Measurements from ENCODE around the gene ATG4B.
"Not testable (repeated sequence)": the region's sequence is repeated elsewhere in the genome, so short reads cannot be mapped to it uniquely, and the experiment has no call there.

Gene ATG4B

GRCh38 chr2:241637018-241637794 lies at the start of gene ATG4B, which contains the start of gene THAP4:
TSS of gene ATG4B (plus strand) at chr2:241637693. CDS start at chr2:241637715, 22 bp downstream.
TSS of gene THAP4 (minus strand) at chr2:241637158. CDS start at chr2:241637017, 141 bp downstream.
- peak; percentile 86 for DNase-seq

GRCh38 chr2:241589863-241590262 lies 47.6 kb upstream of the ATG4B start:
- DNase-seq: not testable (repeated sequence)

- not testable (repeated sequence) for DNase-seq
Observed at GRCh38 chr2:241590496-241591455, 46.7 kb upstream of the ATG4B start.

DNA sequence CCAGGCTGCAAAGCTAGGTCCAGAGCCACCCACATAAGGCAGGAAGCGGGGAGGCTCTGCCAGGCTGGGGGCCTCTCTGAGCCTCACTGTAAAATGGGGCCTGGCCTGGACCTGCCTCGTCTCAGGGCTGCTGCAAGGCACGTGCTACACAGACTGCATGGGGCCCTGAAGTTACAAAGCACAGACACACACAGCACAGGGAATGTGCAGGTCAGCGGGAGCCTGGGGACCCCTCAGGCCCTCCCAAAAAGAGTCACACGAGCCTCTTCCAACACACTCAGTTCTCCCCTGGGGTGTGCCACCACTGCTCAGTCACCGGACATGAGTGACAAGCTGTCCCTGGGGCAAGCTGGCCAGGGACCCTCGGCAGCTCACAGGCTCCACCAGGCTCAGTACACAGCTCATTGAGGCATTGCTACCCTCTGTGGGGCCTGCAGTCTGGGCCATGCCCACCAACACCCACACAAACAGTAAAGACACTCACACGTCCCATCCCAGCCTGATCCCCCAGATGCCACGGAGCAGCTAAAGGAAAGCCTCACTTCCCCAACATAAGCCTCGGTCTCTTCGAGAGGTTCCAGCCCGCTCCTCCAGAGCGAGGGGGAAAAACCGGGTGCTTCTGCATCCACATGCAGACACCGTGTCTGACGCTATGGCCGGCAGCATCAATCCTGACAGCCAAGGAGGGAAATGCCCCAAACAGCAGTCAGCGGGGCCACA lies 45.2 kb upstream of the ATG4B start:
- no peak for DNase-seq

DNA sequence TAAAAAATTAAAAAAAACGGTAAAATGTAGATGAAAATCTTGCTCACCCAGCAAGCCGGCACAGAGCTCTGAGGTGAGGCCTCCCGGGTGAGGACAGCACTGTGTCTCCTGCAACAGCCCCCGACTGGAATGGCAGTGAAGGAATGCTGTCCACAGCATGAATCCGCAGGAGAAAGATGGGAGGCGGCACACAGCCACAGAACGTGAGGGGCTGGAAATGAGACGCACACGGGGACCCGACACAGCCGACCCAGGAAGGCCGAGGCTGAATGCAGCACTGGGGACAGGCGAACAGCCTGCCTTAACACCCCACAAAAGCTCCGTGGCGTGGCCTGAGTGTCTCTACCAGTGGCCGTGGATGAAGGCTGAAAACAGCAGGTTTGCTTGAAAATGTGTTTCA lies 44.2 kb upstream of the ATG4B start:
- no peak for DNase-seq

GRCh38 chr2:241595600-241596140 lies 41.8 kb upstream of the ATG4B start:
- DNase-seq: no peak

- no peak for DNase-seq
Observed at GRCh38 chr2:241597561-241597960, 39.9 kb upstream of the ATG4B start.

DNA sequence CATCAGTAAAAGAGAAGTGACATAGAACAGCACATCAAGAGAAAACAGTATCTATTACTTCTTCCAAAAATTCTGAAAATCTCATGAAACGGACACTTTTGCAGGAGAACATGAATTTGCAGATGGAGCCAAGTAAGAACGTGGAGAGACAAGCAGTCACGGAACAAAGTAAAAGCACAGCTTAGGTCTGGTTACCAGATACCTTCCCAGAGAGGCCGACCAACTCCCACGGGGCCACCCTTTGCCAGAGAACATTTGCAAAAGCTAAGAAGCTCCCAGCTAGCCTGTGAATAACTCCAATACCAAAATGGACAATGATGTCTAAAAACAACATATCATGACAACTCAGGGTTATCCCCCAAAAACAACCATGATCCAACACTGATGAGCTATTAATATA lies 39.4 kb upstream of the ATG4B start:
- DNase-seq: no peak

DNA sequence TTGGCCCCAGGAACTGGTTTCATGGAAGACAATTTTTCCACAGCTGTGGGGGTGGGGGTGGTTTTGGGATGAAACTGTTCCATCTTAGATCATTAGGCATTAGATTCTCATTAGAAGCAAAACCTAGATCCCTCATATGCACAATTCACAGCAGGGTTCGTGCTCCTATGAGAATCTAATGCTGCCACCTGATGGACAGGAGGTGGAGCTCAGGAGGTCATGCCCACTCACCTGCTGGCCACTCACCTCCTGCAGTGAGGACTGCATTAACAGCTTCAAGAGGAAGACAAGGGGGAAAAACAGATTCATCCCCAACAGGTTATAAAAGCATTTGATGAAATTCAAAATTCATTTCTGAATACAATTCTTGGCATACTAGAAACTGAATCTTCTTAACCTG lies 39.0 kb upstream of the ATG4B start:
- no peak for DNase-seq

DNA sequence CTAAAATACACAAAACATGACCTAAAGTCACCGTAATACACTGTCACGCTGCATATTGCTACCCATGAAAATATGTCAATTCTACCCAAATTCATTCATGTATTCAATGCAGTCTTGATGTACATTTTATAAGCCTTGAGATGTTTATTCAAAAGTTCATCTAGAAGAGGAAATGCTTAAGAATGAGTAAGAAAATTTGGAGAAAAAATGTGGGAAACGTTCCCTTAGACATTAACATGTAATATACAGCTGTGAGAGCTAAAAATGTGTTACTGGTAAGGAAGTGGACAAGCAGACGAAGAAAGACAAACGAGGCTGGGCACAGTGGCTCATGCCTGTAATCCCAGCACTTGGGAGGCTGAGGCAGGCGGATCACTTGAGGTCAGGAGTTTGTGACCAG lies 37.9 kb upstream of the ATG4B start:
- DNase-seq: peak; percentile 21

GRCh38 chr2:241601841-241602240 lies 35.7 kb upstream of the ATG4B start:
- no peak for DNase-seq

DNA sequence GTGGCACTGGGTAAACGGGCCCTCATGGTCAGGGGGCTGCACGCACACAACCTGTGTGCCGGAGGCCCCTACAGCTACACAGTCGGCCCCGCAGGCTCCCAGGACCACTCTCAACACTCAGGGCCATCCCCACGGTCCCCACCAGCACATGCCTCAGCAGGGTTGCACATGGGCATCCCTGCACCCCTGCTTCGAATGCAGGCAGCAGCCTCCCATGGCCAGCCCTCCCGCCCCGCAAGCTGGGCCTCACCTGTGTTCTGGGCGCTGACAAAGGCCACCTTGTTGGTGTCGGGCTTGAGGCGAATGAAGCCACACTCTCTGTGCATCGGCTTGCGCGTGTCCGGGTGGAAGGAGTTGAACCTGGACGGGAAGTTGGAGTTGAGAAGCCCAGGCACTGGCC lies 34.8 kb upstream of the ATG4B start:
- no peak for DNase-seq

DNA sequence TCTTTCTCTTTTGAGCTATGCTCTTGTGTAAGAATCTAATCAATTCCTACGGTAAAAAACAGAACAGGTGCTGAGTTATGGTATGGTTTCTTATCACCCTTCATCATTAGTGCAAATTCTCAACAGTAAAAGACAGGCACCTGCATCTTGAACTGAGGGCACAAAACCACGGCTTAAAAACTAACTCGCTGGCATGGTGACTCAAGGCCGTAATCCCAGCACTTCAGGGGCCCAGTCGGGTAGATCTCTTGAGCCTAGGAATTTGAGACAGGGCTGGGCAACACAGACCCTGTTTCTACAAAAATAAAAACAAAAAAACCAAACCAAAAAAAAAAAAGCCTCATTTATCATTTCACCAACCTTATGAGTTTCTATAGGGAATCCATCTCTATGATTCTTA lies 33.8 kb upstream of the ATG4B start:
- no peak for DNase-seq

- no peak for DNase-seq
Observed at GRCh38 chr2:241606186-241606585, 31.3 kb upstream of the ATG4B start.

- DNase-seq: no peak
Observed at GRCh38 chr2:241607162-241607885, 30.2 kb upstream of the ATG4B start.

GRCh38 chr2:241608881-241609280 lies 28.6 kb upstream of the ATG4B start:
- no peak for DNase-seq

- DNase-seq: peak; percentile 82
Observed at GRCh38 chr2:241609859-241610793, 27.4 kb upstream of the ATG4B start.

DNA sequence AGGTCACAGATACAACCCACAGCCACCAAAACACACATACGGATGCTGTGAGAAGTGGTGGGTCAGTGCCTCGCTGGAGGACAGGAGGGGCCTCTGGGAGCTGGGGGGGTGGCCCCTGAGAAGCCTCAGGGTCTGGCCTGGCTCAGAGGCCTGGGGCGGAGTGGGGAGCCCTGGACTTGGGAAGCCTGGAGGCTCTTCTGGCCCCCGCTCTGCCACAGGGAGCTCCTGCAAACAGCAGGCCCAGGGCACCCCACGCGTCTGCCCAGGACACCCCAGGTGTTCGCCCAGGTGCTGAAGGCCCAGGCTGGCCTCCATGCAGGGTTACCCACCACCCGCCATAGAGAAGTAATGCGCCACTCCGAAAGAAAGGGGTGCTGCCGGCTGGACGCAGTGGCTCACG lies 26.4 kb upstream of the ATG4B start:
- DNase-seq: no peak

DNA sequence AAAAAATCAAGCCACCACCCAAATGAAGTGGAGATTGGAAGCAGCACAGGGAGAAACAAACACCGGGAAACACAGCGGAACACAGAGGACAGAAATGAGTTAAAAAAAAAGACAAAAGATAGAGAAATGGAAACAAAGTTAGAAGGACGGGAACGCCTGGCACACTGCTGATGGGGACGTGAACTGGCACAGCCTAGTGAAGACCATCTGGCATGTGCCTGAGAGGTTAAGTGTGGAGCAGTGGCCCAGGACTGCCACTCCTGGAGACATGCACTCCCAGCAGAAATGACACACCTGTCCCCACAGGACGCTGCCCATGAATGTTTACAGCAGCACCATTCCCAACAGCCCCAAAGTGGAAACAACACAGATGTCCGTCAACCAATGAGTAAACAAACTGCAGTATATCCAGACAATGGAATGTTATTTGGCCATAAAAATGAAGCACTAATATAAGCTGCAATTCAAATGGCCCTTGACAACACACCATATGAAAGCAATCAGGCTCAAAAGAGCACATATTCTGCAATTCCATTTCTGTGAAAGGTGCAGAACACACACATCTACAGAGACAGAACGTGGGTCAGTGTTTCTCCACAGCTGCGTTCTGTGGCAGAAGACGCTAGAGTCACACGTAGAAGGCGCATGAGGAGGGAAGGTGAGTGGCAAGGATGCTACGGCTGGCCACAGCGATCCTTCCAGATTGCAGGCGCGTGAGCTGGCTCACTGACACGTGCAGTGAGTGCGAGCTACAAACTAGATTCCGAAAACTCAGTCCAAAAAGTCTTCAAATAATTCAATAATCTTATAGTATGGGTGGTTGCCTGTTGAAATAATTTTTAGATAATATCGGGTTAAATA lies 25.1 kb upstream of the ATG4B start:
- DNase-seq: peak; percentile 5

Measured in HCEC 1CT (cell line).